ENCODE measurements around the gene SPEG. TPM values are rescaled to one million over a fixed set of nuclear protein-coding genes. Genes with fewer than 3 reads are reported as not detected.

Gene SPEG
- total and polyA plus RNA-seq, 2 experiments from 2014 or later, result 12.6 to 32.4 TPM

DNA sequence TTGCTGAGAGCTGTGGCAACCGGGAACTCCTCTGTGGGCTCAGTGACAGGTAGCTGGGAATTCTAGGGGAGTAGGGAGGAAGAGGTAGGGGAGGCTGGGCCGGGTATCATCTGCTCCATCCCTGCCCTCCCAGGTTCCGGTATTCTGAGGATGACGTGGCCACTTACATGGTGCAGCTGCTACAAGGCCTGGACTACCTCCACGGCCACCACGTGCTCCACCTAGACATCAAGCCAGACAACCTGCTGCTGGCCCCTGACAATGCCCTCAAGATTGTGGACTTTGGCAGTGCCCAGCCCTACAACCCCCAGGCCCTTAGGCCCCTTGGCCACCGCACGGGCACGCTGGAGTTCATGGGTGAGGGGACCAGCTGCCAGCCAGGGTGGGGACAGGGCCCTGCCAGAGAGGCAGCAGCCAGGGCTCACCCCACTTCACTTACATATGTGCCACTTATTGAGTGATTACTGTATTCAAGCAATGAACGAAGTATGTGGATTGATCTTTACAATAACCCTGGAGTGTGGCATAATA is 56.0 kb downstream of the SPEG start:
- ATAC-seq (no peak), DNase-seq (ENCODE audit: low spot score) (no peak)
- no peak overlapping the region for H3K27ac ChIP-seq (ENCODE audit: low read depth)
- Mint-ChIP-seq H3K36me3 (ENCODE audit: low read depth) (no peaks in the 10 kb centered on the region; the same call in 2 of the 3 replicates), H3K9me3 (no peaks in the 10 kb centered on the region; the same call in 2 of the 3 replicates), H3K4me1 (peaks cover 44% of the 10 kb centered on the region), H3K27me3 (ENCODE audit: insufficient read depth, low read depth, poor library complexity) (peaks cover 33% of the 10 kb centered on the region), H3K4me3 (no peak overlapping the region), H3K27ac (no peak overlapping the region)
- H3K4me3 ChIP-seq, result no peak overlapping the region
- no peak for TF ChIP-seq ZNF462 (CRISPR knock-in tag; IDR thresholded peaks at IDR 0.05)
- TF ChIP-seq CREB1 (CRISPR knock-in tag; IDR thresholded peaks at IDR 0.05; ENCODE audit: low read depth), result no peak
- TF ChIP-seq NANOG (IDR thresholded peaks at IDR 0.05; ENCODE audit: borderline replicate concordance), result no peak
- TF ChIP-seq, protein P1, sequence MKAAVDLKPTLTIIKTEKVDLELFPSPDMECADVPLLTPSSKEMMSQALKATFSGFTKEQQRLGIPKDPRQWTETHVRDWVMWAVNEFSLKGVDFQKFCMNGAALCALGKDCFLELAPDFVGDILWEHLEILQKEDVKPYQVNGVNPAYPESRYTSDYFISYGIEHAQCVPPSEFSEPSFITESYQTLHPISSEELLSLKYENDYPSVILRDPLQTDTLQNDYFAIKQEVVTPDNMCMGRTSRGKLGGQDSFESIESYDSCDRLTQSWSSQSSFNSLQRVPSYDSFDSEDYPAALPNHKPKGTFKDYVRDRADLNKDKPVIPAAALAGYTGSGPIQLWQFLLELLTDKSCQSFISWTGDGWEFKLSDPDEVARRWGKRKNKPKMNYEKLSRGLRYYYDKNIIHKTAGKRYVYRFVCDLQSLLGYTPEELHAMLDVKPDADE (IDR thresholded peaks at IDR 0.05), result no peak
- no peak for TF ChIP-seq STAT1 (IDR thresholded peaks at IDR 0.05; ENCODE audit: unreplicated experiment)
- no peak for TF ChIP-seq REST (IDR thresholded peaks at IDR 0.05; ENCODE audit: unreplicated experiment)
- no peak for TF ChIP-seq EZH2 (IDR thresholded peaks at IDR 0.05; ENCODE audit: low read depth, unreplicated experiment)
- TF ChIP-seq ZNF331 (CRISPR knock-in tag; IDR thresholded peaks at IDR 0.05; ENCODE audit: low read depth), result no peak
- TF ChIP-seq CTCF (conservative IDR thresholded peaks at IDR 0.05; ENCODE audit: low read depth in 2 of 2), result no peak
- TF ChIP-seq ZNF114 (CRISPR knock-in tag; IDR thresholded peaks at IDR 0.05), result no peak
- no peak for TF ChIP-seq JUNB (IDR thresholded peaks at IDR 0.05; ENCODE audit: unreplicated experiment)
- TF ChIP-seq EZH2phosphoT487 (IDR thresholded peaks at IDR 0.05; ENCODE audit: unreplicated experiment), result no peak
- no peak for TF ChIP-seq POLR2AphosphoS5 (IDR thresholded peaks at IDR 0.05; ENCODE audit: low read depth)
- H3K79me2 ChIP-seq (replicated peaks; ENCODE audit: insufficient read depth), result no peaks in the 10 kb centered on the region
- peaks cover 19% of the 10 kb centered on the region for H3K4me1 ChIP-seq (ENCODE audit: insufficient read depth)
- no peaks in the 10 kb centered on the region for H3K36me3 ChIP-seq (ENCODE audit: insufficient read depth)
- no peaks in the 10 kb centered on the region for H4K20me1 ChIP-seq (replicated peaks; ENCODE audit: insufficient read depth)
- peaks cover 51% of the 10 kb centered on the region for H3K27me3 ChIP-seq (ENCODE audit: insufficient read depth)
- H3K9me2 ChIP-seq (ENCODE audit: insufficient read depth), result no peaks in the 10 kb centered on the region
- H2AFZ ChIP-seq, result no peak overlapping the region
- 0 out of 2 replicates have a peak, but pooled peaks cover 8% of the 10 kb centered on the region for H3F3A ChIP-seq (replicated peaks; ENCODE audit: low read depth)
- no peak overlapping the region for H3K4me2 ChIP-seq

All from GM23338 (cell line).